Panc1 (cell line): ENCODE data around the gene PPL. TPM values are rescaled to one million over a fixed set of nuclear protein-coding genes. Genes with fewer than 3 reads are reported as not detected.
A peak's percentile ranks its signal among the peaks of the same experiment; 100 is the strongest.

ENCODE experiments used
- ATAC-seq: fragments of 200-7000 bp; cut with Tn5 transposase; 2 replicates; pipeline ENCODE4 v1.9.1; 2020; ENCODE audit warnings: mild to moderate bottlenecking, moderate library complexity
- BruUV-seq: library from RNA; stranded (reverse); fragments of 400-500 nt; replicated peaks from 2 replicates; lab custom pipeline; 2021; lab: Mats Ljungman, UMichigan
- CTCF ChIA-PET: fragments of 300-600 bp; sonication (Branson Sonifier 250); formaldehyde crosslinking; loops from one replicate; lab custom pipeline; 2022; ENCODE audit warnings: antibody characterized with exemption; lab: Charles Lee
- POLR2A ChIA-PET: fragments of 300-600 bp; sonication (Branson Sonifier 250); formaldehyde crosslinking; loops from one replicate; lab custom pipeline; 2022; ENCODE audit warnings: antibody characterized with exemption; lab: Charles Lee
- DNase-seq: peaks from one replicate; pipeline ENCODE4 v3.0.0-alpha.2; 2010; ENCODE audit warnings: low read depth, low spot score
- H3K27ac ChIP-seq: 2 replicates; pipeline ENCODE4 v1.5.1; 2011; ENCODE audit warnings: mild to moderate bottlenecking, low read length, inconsistent platforms
- H3K27me3 ChIP-seq: fragments of 200-500 bp; sonication (Bioruptor generic); 2 replicates; pipeline ENCODE4 v1.6.0; 2014; ENCODE audit warnings: low read length, inconsistent platforms; ENCODE audit not compliant: control insufficient read depth, insufficient read depth
- H3K36me3 ChIP-seq: fragments of 200-500 bp; sonication (Bioruptor generic); 2 replicates; pipeline ENCODE4 v1.5.1; 2014; ENCODE audit warnings: inconsistent platforms, mild to moderate bottlenecking, low read length, moderate library complexity; ENCODE audit not compliant: control insufficient read depth, insufficient read depth
- H3K4me1 ChIP-seq: 2 replicates; pipeline ENCODE4 v1.5.1; 2011; ENCODE audit warnings: inconsistent platforms, mild to moderate bottlenecking, low read length, moderate library complexity; ENCODE audit not compliant: control insufficient read depth, insufficient read depth
- H3K4me3 ChIP-seq, 2 experiments: 2 replicates each; pipeline ENCODE4 v1.5.1; 2011 to 2012; ENCODE audit warnings: low read depth in 2 of 2, low read length in 2 of 2, mild to moderate bottlenecking in 2 of 2, inconsistent platforms in 1 of 2, moderate library complexity in 1 of 2
- H3K9me3 ChIP-seq: fragments of 200-500 bp; sonication (Bioruptor generic); 2 replicates; pipeline ENCODE4 v1.5.1; 2014; ENCODE audit warnings: low read depth, mild to moderate bottlenecking, inconsistent platforms, low read length, moderate library complexity; ENCODE audit not compliant: control insufficient read depth, insufficient read depth
- CTCF ChIP-seq: fragments of 450-650 bp; IDR thresholded peaks from 2 replicates; pipeline ENCODE4 v1.5.1; 2017; ENCODE audit warnings: mild to moderate bottlenecking
- POLR2AphosphoS5 ChIP-seq: IDR thresholded peaks from 2 replicates; pipeline ENCODE4 v1.6.1; 2012; ENCODE audit warnings: mild to moderate bottlenecking, low read depth, low read length, moderate library complexity
- REST ChIP-seq, 2 experiments: IDR thresholded peaks; 2 replicates each; pipeline ENCODE4 v1.6.1; 2011 to 2012; ENCODE audit warnings: low read depth in 2 of 2, control low read depth in 1 of 2, low read length in 1 of 2, mild to moderate bottlenecking in 1 of 2, moderate library complexity in 1 of 2; ENCODE audit not compliant: insufficient read depth in 1 of 2
- SIN3A ChIP-seq: IDR thresholded peaks from 2 replicates; pipeline ENCODE4 v1.6.1; 2012; ENCODE audit warnings: low read depth, mild to moderate bottlenecking, low read length, moderate library complexity, borderline replicate concordance; ENCODE audit not compliant: insufficient read depth
- TCF7L2 ChIP-seq: IDR thresholded peaks from 2 replicates; pipeline ENCODE4 v1.6.1; 2011; ENCODE audit warnings: mild to moderate bottlenecking, low read depth, low read length, inconsistent platforms
- in situ Hi-C: cut with HindIII; loops from 2 replicates; pipeline ENCODE4 v1.10.0; 2016; ENCODE audit warnings: low sequenced_read_pairs, low pct_unique_long_range_greater_than_20kb
- intact Hi-C: fragments of 100-400 bp; cut with micrococcal nuclease; formaldehyde crosslinking; loops from one replicate; pipeline ENCODE4 v1.10.0; 2022; ENCODE audit not compliant: unreplicated experiment
- total RNA-seq: library from RNA; stranded (reverse); gene quantifications from one replicate; pipeline ENCODE4 v1.2.1, GENCODE V29; 2021; ENCODE audit not compliant: unreplicated experiment

PPL gene
- total RNA-seq, 1 experiment from 2014 or later = 89.4 TPM

GRCh38 chr16:4935241-4935855 is 1.6 kb downstream of the PPL start:
- ChIA-PET CTCF (no interaction called here), POLR2A (no interaction called here)
- no peaks in the 10 kb centered on the region for H3K9me3 ChIP-seq
- TF ChIP-seq SIN3A (no peak), TCF7L2 (no peak), CTCF (no peak), POLR2AphosphoS5 (no peak; the same call in 1 of the 2 replicates), REST (IDR thresholded peaks at IDR 0.05; ENCODE audit: insufficient read depth in 1 of 2, low read depth in 2 of 2, low read length in 1 of 2) (no peak)
- ATAC-seq (no peak), DNase-seq (no peak)
- no peaks in the 10 kb centered on the region for H3K27me3 ChIP-seq
- H3K4me1 ChIP-seq = peaks cover 21% of the 10 kb centered on the region
- no TSS peak for BruUV-seq
- peak overlapping the region; percentile 80 for H3K27ac ChIP-seq
- peak overlapping the region; percentile 93 for H3K4me3 ChIP-seq
- no peaks in the 10 kb centered on the region for H3K36me3 ChIP-seq
- intact Hi-C loops = no loop called here
- in situ Hi-C loops = no loop called here

GRCh38 chr16:4934591-4934990 is 2.4 kb downstream of the PPL start:
- peak overlapping the region; percentile 93 for H3K4me3 ChIP-seq

More at GRCh38 chr16:4934591-4934990, 2.4 kb downstream of the PPL start:
- intact Hi-C loops (no loop called here), in situ Hi-C loops (no loop called here)
- H3K27ac ChIP-seq = no peak overlapping the region; the same call in 1 of the 2 replicates
- no peak for ATAC-seq
- no peaks in the 10 kb centered on the region for H3K36me3 ChIP-seq
- TF ChIP-seq TCF7L2 (no peak), POLR2AphosphoS5 (no peak), SIN3A (no peak), REST (IDR thresholded peaks at IDR 0.05; ENCODE audit: insufficient read depth in 1 of 2, low read depth in 2 of 2, low read length in 1 of 2) (no peak), CTCF (no peak)
- no peak for DNase-seq
- H3K4me1 ChIP-seq = peaks cover 20% of the 10 kb centered on the region
- BruUV-seq = no TSS peak
- CTCF ChIA-PET = no interaction called here
- no peaks in the 10 kb centered on the region for H3K27me3 ChIP-seq
- no peaks in the 10 kb centered on the region for H3K9me3 ChIP-seq
- POLR2A ChIA-PET = no interaction called here
